Measurements from ENCODE around the gene TC2N.

DNA sequence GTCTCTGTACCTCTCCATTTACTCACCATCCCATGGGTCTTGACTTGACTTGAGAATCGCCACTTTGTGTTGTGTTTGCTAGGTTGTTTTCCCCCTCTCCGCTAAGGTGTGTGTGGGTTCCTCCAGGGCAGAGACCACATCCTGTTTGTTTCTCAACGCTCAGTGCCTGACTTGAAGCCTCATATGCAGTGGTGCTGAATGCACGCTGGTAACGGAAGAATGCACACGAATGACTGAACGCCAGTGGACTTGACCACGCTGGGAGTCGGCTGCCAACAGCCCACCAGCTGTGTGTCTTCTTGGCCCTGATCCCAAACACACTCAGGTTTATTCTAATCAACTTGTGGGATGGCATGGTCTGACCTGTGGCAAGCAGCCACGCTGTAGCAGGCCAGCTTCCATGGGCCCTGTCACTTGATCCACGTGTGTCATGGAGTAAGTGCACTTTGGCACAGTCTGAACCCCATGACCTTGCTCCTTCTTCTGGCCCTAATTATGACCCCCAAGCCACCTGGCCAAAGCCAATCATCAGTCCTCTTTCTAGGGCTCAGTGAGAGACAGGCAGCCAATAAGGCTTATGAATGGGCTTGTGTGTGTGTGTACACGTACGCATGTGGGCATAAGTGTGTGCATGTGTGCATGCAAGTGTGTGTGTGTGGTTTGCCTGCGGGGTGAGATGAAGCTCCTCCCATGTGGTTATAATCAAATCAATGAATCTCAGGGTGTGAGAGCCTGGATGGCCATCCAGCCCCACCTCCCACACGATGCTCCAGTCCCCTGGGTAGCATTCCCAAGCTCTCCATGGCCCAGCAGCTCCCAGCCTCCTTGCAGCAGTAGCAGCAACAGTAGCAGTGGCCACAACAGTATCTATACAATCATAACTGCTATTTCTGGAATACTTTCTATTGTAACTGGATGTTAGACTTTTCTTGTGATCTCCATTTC, 6.4 kb upstream of the TC2N start:
- TF ChIP-seq RARB (CRISPR knock-in tag; IDR thresholded peaks at IDR 0.05) (no peak), ZFP30 (CRISPR knock-in tag; IDR thresholded peaks at IDR 0.05) (no peak), ESRRG (CRISPR knock-in tag; IDR thresholded peaks at IDR 0.05) (no peak), ARNTL (CRISPR knock-in tag; IDR thresholded peaks at IDR 0.05; ENCODE audit: borderline replicate concordance, low read depth) (no peak), CSDC2 (CRISPR knock-in tag; IDR thresholded peaks at IDR 0.05) (no peak), ZC3H10 (CRISPR knock-in tag; IDR thresholded peaks at IDR 0.05) (no peak), ZFP3 (CRISPR knock-in tag; IDR thresholded peaks at IDR 0.05) (no peak), OSR1 (CRISPR knock-in tag; IDR thresholded peaks at IDR 0.05) (no peak)
- TF ChIP-seq, protein P1, sequence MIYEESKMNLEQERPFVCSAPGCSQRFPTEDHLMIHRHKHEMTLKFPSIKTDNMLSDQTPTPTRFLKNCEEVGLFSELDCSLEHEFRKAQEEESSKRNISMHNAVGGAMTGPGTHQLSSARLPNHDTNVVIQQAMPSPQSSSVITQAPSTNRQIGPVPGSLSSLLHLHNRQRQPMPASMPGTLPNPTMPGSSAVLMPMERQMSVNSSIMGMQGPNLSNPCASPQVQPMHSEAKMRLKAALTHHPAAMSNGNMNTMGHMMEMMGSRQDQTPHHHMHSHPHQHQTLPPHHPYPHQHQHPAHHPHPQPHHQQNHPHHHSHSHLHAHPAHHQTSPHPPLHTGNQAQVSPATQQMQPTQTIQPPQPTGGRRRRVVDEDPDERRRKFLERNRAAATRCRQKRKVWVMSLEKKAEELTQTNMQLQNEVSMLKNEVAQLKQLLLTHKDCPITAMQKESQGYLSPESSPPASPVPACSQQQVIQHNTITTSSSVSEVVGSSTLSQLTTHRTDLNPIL (CRISPR knock-in tag; IDR thresholded peaks at IDR 0.05; ENCODE audit: low read depth), result no peak
- TF ChIP-seq, protein P2, sequence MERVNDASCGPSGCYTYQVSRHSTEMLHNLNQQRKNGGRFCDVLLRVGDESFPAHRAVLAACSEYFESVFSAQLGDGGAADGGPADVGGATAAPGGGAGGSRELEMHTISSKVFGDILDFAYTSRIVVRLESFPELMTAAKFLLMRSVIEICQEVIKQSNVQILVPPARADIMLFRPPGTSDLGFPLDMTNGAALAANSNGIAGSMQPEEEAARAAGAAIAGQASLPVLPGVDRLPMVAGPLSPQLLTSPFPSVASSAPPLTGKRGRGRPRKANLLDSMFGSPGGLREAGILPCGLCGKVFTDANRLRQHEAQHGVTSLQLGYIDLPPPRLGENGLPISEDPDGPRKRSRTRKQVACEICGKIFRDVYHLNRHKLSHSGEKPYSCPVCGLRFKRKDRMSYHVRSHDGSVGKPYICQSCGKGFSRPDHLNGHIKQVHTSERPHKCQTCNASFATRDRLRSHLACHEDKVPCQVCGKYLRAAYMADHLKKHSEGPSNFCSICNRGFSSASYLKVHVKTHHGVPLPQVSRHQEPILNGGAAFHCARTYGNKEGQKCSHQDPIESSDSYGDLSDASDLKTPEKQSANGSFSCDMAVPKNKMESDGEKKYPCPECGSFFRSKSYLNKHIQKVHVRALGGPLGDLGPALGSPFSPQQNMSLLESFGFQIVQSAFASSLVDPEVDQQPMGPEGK (CRISPR knock-in tag; IDR thresholded peaks at IDR 0.05; ENCODE audit: borderline replicate concordance), result no peak
- TF ChIP-seq, protein P3, sequence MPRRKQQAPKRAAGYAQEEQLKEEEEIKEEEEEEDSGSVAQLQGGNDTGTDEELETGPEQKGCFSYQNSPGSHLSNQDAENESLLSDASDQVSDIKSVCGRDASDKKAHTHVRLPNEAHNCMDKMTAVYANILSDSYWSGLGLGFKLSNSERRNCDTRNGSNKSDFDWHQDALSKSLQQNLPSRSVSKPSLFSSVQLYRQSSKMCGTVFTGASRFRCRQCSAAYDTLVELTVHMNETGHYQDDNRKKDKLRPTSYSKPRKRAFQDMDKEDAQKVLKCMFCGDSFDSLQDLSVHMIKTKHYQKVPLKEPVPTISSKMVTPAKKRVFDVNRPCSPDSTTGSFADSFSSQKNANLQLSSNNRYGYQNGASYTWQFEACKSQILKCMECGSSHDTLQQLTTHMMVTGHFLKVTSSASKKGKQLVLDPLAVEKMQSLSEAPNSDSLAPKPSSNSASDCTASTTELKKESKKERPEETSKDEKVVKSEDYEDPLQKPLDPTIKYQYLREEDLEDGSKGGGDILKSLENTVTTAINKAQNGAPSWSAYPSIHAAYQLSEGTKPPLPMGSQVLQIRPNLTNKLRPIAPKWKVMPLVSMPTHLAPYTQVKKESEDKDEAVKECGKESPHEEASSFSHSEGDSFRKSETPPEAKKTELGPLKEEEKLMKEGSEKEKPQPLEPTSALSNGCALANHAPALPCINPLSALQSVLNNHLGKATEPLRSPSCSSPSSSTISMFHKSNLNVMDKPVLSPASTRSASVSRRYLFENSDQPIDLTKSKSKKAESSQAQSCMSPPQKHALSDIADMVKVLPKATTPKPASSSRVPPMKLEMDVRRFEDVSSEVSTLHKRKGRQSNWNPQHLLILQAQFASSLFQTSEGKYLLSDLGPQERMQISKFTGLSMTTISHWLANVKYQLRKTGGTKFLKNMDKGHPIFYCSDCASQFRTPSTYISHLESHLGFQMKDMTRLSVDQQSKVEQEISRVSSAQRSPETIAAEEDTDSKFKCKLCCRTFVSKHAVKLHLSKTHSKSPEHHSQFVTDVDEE (CRISPR knock-in tag; IDR thresholded peaks at IDR 0.05), result no peak
- TF ChIP-seq, protein P4, sequence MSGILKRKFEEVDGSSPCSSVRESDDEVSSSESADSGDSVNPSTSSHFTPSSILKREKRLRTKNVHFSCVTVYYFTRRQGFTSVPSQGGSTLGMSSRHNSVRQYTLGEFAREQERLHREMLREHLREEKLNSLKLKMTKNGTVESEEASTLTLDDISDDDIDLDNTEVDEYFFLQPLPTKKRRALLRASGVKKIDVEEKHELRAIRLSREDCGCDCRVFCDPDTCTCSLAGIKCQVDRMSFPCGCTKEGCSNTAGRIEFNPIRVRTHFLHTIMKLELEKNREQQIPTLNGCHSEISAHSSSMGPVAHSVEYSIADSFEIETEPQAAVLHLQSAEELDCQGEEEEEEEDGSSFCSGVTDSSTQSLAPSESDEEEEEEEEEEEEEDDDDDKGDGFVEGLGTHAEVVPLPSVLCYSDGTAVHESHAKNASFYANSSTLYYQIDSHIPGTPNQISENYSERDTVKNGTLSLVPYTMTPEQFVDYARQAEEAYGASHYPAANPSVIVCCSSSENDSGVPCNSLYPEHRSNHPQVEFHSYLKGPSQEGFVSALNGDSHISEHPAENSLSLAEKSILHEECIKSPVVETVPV (CRISPR knock-in tag; IDR thresholded peaks at IDR 0.05), result no peak
- TF ChIP-seq, protein P5, sequence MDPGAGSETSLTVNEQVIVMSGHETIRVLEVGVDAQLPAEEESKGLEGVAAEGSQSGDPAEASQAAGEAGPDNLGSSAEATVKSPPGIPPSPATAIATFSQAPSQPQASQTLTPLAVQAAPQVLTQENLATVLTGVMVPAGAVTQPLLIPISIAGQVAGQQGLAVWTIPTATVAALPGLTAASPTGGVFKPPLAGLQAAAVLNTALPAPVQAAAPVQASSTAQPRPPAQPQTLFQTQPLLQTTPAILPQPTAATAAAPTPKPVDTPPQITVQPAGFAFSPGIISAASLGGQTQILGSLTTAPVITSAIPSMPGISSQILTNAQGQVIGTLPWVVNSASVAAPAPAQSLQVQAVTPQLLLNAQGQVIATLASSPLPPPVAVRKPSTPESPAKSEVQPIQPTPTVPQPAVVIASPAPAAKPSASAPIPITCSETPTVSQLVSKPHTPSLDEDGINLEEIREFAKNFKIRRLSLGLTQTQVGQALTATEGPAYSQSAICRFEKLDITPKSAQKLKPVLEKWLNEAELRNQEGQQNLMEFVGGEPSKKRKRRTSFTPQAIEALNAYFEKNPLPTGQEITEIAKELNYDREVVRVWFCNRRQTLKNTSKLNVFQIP (CRISPR knock-in tag; IDR thresholded peaks at IDR 0.05; ENCODE audit: borderline replicate concordance, low read depth), result no peak

Measured in SK-N-SH treated with all-trans-retinoic acid at 6 μM for 48 hours (cell line).